GM21619 (cell line): ENCODE data around the gene SRPK3.
"Not testable (repeated sequence)": the region's sequence is repeated elsewhere in the genome, so short reads cannot be mapped to it uniquely, and the experiment has no call there.

Source experiments
- ATAC-seq: cut with Tn5 transposase; IDR thresholded peaks from one replicate; pipeline ENCODE4 v1.9.1; 2021; ENCODE audit not compliant: unreplicated experiment

SRPK3 gene

DNA sequence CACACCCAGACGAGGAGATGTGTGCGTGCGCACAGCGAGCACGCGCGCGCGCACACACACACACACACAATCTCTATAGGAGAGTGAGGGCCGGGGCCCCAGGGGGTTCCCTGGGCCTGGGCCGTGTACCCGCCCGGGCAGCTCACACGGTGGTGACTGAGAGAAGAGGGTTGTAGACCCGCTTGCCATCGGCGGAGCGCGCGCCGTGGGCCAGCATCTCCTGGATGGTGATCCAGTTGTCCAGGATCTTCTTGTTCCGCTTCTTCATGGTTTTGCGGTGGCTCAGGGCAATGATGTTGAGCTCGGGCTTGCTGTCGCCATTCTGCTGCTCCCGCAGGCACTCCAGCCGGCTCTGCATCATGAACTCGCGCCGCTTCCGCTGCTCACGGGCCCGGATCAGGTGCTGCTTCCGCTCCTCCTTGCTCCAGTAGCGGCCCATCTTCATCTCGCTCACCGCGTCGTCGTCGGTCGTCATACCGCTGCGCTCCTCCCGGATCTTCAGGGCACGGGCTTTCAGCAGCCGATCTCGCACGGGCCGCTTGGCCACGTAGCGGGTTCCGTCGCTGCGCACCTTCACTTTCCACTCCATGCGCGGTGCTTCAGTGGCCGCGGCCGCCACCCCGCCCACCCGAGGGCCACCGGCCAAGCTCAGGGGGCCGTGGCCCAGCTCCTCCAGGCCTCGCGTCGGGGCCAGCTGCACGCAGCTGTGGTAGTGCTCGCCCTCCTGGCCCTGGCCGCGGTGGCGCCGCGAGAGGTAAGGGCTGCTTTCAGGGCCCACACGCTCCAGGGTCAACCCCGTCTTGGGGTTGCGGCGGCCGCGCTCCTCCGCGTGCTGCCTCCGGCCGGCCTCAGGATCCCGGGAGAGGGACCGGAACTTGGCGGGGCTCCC is 22.6 kb downstream of the SRPK3 start:
- ATAC-seq: no peak

DNA sequence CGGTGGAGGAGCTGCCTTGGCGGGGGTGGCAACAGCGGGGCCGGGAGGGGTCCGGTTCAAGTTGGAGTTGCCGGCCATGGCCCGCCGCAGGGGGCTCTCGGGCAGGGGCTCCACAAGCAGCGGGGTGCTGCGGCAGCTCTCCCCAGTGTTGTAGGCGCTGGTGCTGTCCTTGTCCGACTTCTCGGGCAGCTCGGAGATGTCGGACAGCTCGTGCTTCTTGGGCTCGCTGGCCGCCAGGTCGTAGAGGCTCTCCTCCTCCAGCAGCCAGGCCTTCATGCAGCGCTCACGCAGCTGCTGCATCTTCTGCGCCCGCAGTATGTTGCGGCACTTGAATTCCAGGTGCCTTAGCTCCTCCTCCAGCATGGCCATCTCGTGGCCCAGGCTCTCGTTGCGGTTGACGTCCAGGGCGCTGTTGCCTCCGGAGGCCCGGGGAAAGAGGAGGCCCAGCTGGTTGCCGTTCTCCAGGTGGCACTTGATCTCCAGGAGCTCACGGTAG is 23.3 kb downstream of the SRPK3 start:
- ATAC-seq: no peak

DNA sequence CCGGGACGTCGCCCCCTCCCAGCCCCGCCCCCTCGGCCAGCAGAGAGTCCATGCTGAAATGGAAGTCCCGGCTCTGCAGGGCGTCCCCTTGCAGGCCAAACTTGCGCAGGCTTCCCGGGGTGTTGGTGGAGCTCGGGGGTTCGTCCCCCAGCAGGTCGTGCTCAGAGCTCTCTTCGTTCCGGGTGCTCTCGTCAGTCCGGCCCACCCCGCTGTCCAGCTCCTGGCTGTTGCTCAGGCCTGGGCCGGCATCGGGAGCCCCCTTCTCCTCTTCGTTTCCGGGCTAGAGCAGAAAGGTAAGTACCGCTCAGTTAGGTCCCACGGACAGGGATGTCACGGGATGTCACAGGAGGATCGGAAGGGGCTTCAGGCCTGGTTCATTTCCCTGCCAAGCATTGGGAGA is 23.8 kb downstream of the SRPK3 start:
- ATAC-seq: no peak

DNA sequence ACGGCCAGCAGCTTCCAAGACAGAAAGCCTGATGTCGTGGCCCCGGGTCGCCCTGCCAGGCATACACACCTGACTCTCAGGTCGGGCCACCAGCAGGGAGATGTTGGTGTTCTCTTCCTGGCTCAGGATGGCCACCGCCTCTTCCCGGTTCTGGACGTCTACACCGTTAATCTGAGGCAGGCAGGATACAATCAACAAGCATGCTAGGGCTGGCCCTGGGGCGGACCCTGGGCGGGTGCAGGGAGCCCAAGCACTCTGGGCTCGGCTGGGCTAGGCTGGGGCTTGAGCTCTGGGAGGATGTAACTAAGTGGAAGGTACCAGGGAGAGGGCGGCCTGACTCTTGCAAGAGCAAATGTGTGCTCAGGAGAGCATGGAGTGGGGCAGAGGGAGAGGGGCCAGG is 24.6 kb downstream of the SRPK3 start:
- no peak for ATAC-seq

DNA sequence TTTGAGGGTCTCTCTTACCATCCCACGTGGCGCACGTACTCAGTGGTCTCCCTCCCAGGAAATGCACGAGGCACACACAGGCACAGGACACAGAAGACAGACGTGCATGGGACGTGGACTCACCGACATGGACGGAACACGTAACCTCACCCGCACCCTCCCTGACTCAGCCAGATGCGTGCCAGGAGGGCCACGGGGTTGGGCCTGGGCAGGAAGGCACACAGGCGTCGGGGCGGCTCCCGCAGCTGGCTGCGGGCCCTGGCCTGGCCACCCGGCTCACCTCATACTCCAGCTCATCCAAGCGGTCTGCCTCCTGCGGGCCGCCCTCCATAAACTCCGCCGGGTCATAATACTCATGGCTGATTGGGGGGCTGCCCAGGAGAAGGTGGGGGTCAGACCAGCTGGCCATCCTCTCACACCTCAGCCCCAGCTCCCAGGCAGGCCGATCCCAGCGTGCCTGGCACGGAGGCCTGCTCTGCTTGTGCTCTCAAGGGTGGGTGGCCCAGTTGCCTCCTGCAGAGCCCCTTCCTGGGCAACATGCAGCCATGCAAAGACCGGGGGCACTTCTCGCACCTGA is 26.2 kb downstream of the SRPK3 start:
- ATAC-seq: no peak

DNA sequence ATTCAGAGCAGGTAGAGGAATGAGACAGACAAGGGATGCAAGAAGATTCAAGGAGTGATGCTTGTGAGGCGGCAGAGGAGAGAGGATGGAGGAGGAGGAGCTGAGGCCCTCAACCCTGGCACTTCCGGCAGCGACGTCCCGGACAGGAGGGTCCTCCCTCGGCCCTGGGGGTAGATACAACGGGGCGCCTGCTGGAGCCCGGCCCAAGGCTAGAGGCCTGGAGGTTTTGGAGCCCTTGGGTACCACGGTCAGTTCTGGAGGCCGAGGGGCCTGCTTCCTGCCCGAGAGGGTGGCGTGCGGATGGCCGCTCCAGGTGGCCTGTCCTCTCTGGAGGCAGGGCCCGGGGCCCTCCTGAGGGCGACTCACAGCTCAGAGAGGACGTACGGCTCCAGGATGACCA is 27.1 kb downstream of the SRPK3 start:
- no peak for ATAC-seq

DNA sequence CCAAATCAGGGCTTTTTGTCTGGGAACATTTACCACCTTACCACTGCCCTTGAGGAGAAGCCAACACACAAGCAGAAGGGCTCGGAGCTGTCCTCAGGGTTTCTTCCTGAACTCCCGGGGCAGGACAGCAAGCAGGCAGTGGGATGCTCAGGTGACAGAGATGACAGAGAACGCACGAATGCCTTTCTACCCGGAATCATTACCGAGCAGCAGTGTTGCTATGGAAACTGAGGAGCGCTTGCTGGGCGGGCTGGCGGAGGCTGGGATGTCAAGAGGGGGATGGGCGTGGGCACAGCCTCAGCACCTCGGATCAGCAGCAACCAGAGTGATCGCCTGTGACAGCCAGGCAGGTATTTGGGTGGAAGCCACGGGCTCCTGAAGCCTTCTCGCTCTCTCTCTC is 31.4 kb downstream of the SRPK3 start:
- ATAC-seq: no peak

DNA sequence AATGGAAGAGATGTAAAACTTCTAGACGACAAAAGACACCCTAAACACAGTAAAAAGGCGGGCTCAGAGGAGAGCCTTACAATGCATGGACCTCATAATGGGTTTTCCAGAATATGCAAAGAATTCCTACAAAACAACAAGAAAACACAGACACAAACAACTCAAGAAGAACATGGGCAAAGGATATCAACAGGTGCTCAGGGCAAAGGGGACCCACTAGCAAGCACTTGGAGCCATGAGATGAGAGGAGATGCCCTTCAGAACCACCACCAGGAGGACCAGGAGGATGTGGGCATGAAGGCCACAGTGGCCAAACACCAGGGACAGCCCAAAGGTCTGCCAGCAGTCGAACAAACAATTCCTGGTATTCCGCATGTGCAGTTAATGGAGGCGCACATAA is 32.3 kb downstream of the SRPK3 start:
- ATAC-seq: no peak

DNA sequence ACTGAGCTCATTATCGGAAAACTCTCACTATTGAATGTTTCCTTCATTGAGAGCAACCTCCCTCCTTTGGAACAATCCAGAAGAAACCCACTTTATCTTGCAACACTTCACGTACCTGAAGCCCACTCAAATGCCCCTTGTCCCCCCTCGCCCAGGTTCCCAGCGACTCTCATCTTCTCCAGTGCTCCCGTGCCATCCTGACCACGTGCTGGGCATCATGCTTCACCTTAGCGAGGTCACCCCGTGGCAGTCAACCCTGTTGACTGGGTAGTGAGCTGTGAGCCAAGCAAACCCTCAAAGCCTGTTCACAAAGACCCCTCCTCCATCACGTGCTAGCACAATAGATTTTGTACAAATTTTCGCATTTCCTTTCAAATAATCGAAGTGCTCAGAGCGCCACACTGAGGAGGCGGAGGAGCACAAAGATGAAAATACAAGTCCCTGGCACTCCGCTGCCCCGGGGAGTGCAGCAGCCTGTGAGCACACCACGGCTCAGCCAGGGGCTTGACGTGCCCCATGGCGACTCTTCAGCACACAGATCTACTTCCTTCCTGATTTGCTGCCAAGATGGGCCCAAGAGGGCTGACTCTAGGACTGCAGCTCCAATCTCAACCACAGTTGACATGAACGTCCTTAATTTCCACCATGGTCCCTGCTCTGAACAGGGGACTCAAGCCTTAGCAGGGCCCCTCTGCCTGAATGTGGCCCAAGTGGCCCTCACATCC is 33.9 kb downstream of the SRPK3 start:
- ATAC-seq: no peak

DNA sequence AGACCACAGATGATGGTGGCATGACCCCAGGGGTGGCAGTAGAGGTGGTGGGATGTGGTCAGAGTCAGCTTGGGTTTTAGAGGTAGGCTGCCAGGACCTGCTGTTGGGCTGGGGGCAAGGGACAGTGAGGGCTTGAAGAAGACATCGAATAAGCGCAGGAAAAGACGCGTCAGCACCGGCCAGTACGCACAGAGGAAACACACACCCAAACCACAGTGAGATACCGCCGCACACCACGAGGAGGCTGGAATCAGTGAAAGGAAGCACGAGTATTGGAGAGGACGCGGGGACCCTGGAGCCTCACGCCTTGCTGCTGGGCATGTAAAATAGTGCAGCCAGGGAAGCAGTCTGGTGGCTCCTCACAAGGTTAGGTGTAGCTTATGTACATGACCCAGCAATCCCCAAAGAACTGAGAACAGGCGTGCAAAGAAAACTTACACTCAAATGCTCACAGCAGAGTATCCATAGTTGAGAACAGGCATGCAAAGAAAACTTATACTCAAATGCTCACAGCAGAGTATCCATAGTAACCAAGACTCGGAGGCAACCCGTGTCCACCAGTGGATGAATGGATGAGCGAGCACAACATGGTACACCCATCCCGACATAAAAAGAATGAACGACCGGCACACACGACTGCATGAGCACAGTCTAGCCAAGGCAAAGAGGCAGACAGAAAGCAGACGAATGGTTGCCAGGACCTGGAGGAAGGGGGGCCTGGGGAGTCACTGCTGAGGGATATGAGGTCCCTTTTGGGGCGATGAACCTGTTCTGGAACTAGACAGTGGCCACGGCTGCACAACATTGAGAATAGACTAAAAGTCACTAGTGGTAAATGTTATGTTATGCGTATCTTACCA is 36.2 kb downstream of the SRPK3 start:
- no peak for ATAC-seq

DNA sequence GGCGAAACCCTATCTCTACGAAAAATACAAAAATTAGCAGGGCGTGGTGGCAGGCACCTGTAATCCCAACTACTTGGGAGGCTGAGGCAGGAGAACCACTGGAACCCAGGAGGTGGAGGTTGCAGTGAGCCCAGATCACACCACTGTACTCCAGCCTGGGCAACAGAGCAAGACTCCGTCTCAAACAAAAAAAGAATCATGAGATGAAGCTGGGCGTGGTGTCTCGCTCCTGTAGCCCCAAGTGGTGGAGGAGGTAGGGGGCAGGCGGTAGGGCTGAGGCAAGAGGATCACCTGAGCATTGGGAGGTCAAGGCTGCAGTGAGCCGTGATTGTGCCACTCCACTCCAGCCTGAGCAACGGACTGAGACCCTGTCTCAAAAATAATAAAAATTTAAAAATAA is 37.2 kb downstream of the SRPK3 start:
- ATAC-seq: not testable (repeated sequence)

DNA sequence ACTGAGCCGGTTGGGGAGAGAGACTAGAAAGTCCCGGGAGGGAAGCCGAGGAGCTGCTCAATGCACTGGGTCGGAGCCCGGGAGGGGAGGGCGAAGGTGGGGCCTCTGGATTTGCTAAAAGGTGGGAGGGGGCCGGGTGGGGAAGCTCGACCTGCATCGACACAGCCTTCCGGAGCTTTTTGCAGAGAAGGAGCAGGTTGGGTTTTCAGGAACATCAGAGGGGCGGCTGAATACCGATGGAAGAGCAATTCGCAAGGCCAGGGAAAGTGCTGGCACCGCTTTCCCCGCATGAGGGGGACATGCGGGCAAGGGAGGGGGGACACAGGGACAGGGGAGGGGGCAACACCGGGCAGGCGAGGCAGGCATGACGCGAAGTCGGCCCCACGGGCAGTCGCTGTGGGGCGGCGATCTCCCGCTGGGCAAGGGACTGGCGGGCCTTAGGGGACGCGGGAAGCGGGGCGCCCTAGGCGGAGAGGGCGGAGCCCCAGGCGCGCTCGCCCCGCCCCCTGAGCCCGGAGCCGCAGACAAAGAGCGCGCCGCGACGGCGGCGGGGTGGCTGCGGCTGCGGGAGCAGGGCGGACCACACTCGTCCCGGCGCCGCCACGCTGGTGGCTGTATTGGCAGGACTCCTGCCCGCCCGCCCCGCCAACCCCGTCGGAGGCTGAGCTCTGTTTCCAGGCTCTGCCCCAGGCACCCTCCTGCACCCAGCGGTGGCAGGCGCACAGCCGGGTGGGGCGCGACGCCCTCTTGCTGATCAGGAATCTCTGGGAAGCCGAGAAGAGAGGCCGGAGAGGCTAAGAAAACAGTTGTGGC is 37.9 kb downstream of the SRPK3 start:
- ATAC-seq: no peak

DNA sequence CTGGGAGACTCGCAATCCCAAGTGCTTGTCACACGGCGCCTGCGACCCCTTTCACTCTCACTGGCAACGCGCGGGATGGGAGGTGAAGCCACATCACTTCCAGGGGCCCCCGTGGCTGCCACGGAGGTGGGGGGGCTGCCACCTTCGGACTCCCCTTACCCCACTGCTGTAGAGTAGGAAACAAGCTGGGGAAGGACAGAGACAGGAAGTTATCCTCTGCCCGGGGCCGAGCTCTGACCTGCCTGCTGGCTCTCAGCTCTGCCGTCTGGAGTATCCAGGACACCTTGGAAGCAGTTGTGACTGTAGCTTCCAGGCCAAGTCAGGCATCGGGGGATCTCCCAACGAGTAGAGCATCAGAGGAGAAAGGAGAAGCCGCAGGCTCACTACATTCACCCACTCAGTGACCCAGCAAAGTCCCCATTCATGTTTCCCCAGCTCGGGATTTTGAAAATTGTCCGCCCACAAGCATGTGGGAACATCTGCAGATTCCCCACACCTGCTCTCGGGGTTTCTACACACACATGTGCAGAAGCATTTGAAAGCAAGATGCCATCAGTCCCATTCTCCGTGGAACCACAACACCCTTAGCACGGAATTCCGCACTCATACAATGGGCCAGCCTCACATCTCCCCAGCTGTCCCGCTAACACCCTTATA is 38.7 kb downstream of the SRPK3 start:
- no peak for ATAC-seq

DNA sequence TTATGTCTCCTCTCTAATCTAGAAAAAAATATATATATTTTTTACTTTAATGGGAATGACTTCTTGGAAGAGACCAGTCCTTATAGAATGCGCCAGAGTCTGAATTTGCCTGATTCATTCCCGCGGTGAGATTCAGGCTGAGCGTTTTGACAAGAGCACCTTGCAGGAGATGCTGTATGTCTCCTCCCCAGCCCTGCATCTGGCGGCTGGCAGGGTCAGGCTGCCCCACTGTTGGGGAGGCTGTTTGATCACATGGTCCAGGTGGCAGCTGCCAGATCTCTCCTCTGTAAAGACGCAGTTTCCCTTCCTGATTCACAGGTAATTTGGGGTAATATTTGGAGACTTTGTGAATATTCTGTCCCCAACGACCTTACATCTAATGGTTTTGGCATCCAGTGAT is 39.8 kb downstream of the SRPK3 start:
- ATAC-seq: no peak

DNA sequence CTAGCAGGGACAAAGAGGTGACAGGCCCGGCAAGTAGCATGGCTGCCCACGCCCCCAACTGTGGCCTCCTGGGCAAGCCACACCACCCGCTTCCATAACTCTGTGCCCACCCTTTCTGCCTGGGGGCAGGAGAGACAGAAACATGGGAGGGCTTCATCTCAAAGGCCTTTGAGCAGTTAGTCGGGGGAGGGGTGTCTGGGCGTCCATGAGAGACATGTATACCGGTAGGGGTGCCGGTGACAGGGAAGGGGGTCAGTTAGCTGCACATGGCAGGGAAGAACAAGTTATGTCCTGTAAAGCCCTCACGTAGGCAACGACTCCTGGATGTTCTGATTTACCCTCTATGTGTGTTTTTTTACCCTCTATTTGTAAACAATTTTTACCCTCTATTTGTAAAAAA is 40.2 kb downstream of the SRPK3 start:
- ATAC-seq: no peak

DNA sequence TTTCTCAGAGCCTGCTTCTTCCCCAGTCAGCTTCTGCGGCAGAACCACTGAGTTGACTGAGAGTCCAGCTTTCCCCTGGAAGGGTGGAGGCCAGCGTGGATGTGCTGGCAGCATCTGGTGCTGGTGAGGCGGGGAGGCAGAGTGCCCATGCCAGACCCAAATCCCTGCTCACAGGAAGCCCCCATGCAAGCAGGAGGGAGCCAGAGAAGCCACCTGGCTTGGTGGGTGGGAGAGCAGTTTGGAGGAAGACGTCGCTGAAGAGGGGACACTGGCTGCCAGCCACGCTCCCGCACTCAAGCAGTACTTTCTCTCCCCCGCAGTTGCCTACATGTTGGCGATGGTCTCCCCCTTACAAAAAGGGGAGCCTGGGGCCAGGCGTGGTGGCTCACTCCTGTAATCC is 43.5 kb downstream of the SRPK3 start:
- ATAC-seq: no peak

DNA sequence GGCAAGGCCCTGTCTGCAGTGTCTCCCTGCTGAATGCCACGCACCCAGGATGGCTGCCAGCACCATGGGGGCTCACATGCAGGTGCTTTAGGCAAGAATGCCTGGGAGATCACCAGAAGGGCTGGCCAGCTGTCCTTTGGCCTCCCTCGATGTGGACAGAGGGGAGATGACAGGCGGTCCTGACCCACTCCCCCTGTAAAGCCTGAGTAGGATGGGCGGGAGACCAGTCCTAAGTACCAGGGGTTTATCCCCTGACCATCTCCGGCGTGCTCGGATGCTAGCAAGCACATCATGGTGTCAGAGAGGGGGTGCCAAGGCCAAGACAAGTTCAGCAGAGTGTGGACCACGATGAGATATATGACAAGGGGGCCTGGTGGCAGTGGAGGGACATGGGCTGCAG is 44.2 kb downstream of the SRPK3 start:
- no peak for ATAC-seq

DNA sequence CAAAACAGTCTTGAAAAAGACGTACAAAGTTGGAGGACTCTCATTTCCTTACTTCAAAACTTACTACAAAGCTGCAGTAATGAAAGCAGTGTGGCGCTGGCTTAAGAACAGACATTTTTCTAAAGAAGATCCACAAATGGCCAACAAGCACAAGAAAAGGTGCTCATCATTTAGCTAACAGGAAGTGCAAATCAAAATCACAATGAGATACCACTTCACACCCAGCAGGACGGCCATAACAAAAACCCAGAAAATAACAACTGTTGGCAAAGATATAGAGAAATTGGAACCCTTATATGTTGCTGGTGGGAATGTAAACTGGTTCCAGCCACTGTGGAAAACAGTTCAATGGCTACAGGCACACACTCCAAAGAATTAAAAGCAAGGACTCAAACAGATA is 46.2 kb downstream of the SRPK3 start:
- no peak for ATAC-seq

DNA sequence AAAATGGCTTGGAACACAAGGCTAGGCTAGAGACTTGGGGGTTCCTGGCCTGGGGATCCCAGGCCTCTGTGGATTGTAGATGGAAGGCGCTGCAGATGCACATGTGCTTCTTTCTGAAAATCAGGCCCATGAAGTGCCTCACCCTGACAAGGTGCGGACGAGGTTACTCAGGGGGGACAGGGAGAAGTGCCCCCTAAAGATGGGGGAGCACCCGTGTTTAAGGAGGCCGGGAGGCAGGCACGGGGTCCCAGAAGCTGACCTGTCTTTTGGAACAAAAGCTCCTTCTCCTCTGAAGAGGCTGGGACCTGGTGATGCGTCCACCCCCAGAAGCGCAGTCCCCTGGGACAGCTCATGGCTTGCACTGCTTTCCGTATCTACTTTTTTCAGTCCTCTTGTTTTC is 47.1 kb downstream of the SRPK3 start:
- ATAC-seq: no peak

DNA sequence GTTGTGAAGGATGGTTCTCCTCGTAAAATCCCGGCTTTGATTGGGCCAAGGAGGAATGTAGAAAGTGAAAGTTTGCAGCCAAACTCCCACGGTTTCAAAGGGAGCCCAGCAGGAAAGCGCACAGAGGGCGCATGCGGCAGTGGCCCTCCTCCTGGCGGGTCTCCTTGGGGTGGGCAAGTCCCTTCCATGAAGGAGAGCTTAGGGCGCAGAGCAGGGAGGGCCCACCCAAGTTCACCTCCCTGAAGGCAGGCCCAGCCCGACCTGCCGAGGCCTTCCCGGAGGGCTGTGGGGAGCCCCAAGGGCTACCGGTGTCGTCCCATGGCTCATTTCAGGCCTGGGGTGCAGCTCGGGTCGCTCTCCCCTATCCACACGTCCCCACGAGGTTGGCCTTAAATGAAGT is 47.5 kb downstream of the SRPK3 start:
- ATAC-seq: no peak
